HG02571 (cell line): ENCODE results near the gene PIAS1.

Experiments used
- ATAC-seq: cut with Tn5 transposase; IDR thresholded peaks from one replicate; pipeline ENCODE4 v1.9.1; 2021; ENCODE audit warnings: mild to moderate bottlenecking, moderate library complexity; ENCODE audit not compliant: unreplicated experiment

Gene PIAS1

GRCh38 chr15:68062214-68062613 is 8.1 kb downstream of the PIAS1 start:
- no peak for ATAC-seq

DNA sequence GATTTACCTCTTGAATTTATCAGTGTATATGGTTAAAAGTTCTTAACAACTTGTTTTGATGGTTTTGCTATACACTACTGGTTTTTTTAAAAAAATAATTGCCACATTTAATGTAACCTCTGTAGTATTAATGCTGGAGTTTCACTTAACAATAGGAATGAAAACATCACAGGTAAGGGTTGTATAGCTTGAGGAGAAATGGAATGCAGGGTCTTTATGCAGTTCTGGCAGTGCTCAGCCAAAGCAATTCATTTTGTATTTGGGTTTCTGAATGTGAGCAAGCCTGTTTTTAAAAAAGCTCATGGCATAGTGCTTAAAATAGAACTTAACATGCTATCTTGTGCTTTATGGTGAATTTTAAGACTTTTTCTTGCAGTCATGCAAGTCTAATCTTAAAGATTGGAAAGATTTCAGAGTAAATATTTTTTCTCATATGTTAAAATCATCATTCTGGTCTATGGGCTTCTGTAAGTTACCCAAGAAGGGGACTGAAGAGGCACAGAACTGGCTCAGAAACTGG is 8.9 kb downstream of the PIAS1 start:
- no peak for ATAC-seq

- ATAC-seq: no peak
These were observed 9.5 kb downstream of the PIAS1 start for GRCh38 chr15:68063606-68064005.

GRCh38 chr15:68073576-68074288 is 19.6 kb downstream of the PIAS1 start:
- ATAC-seq: no peak

- no peak for ATAC-seq
These were observed 21.8 kb downstream of the PIAS1 start for GRCh38 chr15:68075764-68076385.

- ATAC-seq: no peak
These were observed 24.2 kb downstream of the PIAS1 start for GRCh38 chr15:68078365-68078764.

GRCh38 chr15:68080334-68080733 is 26.2 kb downstream of the PIAS1 start:
- no peak for ATAC-seq

- ATAC-seq: no peak
These were observed 26.7 kb downstream of the PIAS1 start for GRCh38 chr15:68080783-68081182.

DNA sequence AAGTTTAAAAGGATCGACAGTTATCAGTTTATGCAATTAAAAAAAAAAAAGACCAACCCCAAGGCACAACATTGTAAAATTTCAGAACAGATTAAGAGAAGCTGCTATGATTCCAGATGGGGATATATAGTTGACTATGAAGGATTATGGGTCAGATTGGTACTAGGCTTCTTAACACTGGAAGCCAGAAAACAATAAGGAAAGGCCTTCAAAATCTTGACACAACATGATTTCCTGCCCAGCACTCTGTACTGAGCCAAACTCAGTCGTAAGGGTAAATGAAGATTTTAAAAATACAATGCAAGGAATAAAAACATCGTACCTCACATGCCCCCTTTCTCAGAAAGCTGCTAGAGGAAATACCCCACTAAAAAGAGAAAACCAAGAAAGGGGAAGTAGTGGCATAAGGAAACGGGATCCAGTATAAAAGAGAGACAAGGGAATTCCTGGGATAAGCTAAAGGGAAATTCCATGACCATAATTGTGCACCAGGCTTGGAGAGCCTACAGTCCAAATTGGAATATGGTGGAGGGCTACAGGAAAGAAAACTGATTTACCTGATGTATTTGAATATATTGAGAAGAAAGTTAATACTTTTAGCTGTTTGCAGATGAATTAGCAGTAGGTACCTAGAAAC is 27.9 kb downstream of the PIAS1 start:
- no peak for ATAC-seq

DNA sequence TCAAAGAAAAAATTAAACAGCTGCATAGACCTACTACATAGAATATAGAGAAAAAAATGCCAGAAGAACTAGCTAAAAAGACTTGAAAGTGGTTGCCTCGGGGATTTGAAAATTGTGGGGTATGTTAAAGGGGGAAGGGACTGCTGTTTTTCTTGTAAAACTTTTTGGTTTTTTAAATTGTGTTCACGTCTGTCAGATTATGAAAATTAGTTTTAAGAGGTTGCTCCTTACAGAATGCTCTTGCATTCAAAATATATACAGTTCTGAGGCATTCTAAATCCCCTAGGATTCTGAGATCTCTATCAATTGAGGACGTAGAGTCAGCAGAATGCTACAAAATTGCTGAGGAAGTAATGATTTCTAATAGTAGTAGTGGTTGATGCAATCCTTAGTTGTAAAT is 28.6 kb downstream of the PIAS1 start:
- ATAC-seq: no peak

GRCh38 chr15:68083463-68083862 is 29.3 kb downstream of the PIAS1 start:
- ATAC-seq: no peak

DNA sequence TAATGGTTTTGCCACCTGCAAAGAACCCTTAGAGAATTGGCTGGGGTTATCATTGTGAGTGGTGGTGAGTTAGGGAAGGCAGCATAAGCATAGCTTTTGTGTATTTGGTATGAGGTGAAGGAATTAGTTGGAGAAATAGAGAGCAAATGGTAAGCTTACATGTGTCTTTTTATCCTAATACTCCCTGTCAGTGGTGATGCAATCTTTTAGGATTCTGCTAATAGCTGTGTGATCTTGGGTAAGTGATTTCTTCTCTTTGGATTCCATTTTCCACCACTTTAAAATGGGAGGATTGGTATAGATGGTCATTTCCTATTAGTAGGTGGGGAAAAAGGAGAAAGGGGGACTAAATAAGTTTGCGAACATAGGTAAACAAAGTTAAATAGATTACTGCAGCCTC is 30.9 kb downstream of the PIAS1 start:
- no peak for ATAC-seq

GRCh38 chr15:68091743-68092142 is 37.6 kb downstream of the PIAS1 start:
- no peak for ATAC-seq

- ATAC-seq: no peak
These were observed 42.0 kb downstream of the PIAS1 start for GRCh38 chr15:68096099-68096498.

- ATAC-seq: no peak
These were observed 42.9 kb downstream of the PIAS1 start for GRCh38 chr15:68097029-68097428.

GRCh38 chr15:68098465-68098864 is 44.4 kb downstream of the PIAS1 start:
- no peak for ATAC-seq

GRCh38 chr15:68100194-68100593 is 46.1 kb downstream of the PIAS1 start:
- no peak for ATAC-seq

DNA sequence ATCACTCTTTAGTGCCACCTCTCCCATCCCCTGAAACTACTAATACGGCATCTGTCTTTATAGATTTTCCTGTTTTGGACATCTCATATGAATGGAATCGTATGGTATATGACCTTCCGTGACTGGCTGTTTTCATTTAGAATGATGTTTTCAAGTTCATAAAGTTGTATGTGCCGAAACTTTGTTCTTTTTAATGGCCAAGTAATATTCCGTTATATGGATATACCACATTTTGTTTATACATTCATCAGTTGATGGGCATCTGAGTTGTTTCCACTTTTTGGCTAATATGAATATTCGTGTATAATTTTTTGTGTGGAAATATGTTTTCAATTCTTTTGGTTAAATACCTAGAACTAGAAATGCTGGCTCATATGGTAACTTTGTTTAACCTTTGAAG is 49.5 kb downstream of the PIAS1 start:
- ATAC-seq: no peak

DNA sequence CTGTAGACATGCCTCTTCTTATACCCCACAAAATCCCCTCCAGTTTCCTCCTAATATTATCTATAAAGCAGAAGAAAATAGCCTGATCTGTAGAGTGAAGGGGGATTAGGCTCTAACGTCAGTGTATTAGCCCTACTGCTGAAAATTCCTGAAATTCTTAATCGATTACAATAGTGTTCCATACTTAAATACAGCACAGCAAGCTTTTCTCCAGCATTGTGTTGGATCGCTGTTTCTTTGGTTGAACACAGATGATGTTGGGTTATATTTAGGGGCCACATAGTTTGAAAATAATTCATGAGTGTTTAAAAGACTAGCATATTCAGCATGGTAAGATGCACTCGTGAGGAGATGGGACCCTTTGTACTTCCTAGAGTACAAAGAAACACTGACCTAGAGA is 52.5 kb downstream of the PIAS1 start:
- ATAC-seq: no peak

DNA sequence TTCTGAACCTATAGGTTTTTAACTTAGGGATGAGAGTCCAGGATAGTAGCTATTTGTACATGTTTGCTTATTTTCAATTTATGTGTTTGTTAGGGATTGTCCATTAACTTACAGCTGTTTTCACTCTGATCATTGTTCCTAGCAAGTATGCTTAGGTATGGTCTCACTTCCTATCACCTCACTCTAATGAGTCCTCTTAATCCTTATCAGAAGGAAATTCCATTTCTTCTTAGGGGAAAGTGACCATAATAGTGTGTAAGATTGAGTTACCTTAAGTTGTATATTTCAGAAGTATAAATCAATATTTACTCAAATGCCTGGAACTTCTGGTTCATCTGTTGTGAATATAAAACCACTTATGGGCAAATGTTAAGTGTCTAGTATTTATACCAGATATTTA is 53.0 kb downstream of the PIAS1 start:
- ATAC-seq: no peak

DNA sequence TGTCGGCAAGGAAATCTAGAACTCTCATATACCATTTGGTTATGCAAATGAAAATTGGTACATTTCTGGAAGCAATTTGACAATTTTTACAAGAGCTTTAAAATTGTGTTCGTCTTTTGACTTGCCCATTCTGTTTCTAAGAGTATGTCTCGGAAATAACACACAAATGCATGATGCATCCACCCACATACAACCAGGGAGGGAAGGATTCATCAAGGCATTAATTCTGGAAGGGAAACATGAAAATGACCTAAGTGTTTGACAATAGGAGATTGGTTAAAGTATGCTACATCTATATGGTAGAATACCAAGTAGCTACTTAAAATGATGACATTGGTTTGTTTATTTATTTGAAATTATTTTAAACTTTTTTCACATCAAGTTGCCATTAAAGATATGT is 58.6 kb downstream of the PIAS1 start:
- no peak for ATAC-seq

DNA sequence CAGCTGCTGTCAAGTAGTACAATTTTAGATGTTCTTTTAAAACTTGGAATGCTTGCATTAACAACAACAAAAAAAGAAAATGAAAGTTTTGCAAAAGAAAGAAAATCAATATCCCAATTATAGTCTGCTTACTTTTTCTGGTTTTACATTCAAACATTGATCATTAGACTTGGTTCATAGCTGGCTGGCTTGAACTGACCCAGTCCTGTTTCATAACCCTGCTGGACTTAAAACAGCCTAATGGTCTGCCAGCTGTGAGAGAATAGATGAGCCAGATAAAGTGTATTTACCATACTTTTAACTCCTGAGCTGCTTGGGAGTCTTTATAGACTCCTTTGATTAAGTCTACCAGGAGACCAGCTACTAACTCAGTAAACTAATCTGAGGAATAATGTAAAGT is 59.2 kb downstream of the PIAS1 start:
- no peak for ATAC-seq
